H1 (cell line): ENCODE results near the gene MAGI1. TPM values are rescaled to one million over a fixed set of nuclear protein-coding genes. Genes with fewer than 3 reads are reported as not detected.

Source experiments
- EGR1 ChIP-seq: IDR thresholded peaks from 2 replicates; pipeline ENCODE4 v1.6.1; 2011; ENCODE audit warnings: low read depth, low read length, borderline replicate concordance
- RAD21 ChIP-seq, 2 experiments: IDR thresholded peaks in 1 of 2; conservative IDR thresholded peaks in 1 of 2; 2 replicates each; pipeline ENCODE4 v1.6.1; 2011; ENCODE audit warnings: low read depth in 2 of 2, low read length in 2 of 2, improper control_type of control experiment in 1 of 2, inconsistent platforms in 1 of 2, mild to moderate bottlenecking in 1 of 2, moderate library complexity in 1 of 2
- RFX5 ChIP-seq: IDR thresholded peaks from 2 replicates; pipeline ENCODE4 v1.6.1; 2011; ENCODE audit warnings: low read depth, low read length, improper control_type of control experiment, borderline replicate concordance
- polyA plus RNA-seq, 7 experiments: library from polyadenylated mRNA; depleted of rRNA in 3 of 7; stranded (reverse) in 5 of 7; unstranded in 2 of 7; fragments of >200 nt in 5 of 7; fragments of 200-250 nt in 2 of 7; gene quantifications; 1 replicate in 5 of 7; 2 replicates in 1 of 7; 4 replicates in 1 of 7; pipeline versions ENCODE4 v1.2.1 to v1.2.3, GENCODE V29; 2011 to 2013; ENCODE audit warnings: missing spikeins in 2 of 7, mixed read lengths in 2 of 7
- total RNA-seq: library from RNA; stranded (reverse); fragmentation: NEBNext Ultra II Directional; extraction: Animal tissue kit (Norgen Biotek cat#: 25700); gene quantifications from 2 replicates; pipeline ENCODE4 v1.2.1, GENCODE V29; 2021
- TF ChIP-seq, protein P1 (sequence below): IDR thresholded peaks from 2 replicates; pipeline ENCODE4 v1.6.1; 2012; ENCODE audit warnings: inconsistent platforms

The MAGI1 gene
- total and polyA plus RNA-seq, 2 of the 8 experiments (the other 6 are each of a cell fraction or from before 2014, with no cell fraction given) = 19.8 to 78.0 TPM

DNA sequence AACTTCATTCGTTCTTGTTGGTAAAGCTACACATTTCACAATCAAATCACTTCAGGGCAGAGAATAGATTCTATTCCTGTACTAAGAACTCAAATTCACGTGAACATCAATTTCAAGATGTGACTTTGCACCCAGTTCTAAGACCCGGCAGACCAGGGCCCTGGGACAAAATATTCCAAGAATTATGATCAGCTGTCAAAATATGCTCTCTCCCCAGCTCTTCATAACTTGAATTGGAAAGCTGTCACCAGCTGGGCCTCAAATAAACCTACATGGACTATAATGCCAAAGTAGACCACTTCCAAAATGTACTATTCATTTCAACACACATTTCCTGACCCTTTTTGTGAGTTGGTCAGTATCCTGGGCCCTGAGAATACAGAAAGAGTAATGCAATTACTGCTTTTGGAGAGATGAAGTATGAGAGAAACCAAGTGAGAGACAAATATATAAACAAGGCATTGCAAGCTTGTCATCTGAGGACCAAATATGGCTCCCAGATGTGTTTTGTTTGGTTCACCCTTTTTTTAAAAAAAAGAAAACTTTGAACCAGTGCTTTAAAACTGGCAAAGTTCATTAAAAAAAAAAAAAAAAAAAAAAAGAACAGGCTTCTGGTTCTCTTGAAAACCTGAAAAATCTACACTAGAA, 14.9 kb downstream of the MAGI1 start (continued):
- TF ChIP-seq RAD21 (IDR thresholded peaks at IDR 0.05 in 1 of 2, conservative IDR thresholded peaks at IDR 0.05 in 1 of 2; ENCODE audit: low read depth in 2 of 2, low read length in 2 of 2) = no peak
- TF ChIP-seq, protein P1, sequence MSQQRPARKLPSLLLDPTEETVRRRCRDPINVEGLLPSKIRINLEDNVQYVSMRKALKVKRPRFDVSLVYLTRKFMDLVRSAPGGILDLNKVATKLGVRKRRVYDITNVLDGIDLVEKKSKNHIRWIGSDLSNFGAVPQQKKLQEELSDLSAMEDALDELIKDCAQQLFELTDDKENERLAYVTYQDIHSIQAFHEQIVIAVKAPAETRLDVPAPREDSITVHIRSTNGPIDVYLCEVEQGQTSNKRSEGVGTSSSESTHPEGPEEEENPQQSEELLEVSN = no peak
- no peak for TF ChIP-seq RFX5
- TF ChIP-seq EGR1 = no peak
